ENCODE measurements around the gene RFWD3. TPM values are rescaled to one million over a fixed set of nuclear protein-coding genes. Genes with fewer than 3 reads are reported as not detected.

Gene RFWD3
- total RNA-seq, 1 experiment from 2014 or later = 53.7 TPM

DNA sequence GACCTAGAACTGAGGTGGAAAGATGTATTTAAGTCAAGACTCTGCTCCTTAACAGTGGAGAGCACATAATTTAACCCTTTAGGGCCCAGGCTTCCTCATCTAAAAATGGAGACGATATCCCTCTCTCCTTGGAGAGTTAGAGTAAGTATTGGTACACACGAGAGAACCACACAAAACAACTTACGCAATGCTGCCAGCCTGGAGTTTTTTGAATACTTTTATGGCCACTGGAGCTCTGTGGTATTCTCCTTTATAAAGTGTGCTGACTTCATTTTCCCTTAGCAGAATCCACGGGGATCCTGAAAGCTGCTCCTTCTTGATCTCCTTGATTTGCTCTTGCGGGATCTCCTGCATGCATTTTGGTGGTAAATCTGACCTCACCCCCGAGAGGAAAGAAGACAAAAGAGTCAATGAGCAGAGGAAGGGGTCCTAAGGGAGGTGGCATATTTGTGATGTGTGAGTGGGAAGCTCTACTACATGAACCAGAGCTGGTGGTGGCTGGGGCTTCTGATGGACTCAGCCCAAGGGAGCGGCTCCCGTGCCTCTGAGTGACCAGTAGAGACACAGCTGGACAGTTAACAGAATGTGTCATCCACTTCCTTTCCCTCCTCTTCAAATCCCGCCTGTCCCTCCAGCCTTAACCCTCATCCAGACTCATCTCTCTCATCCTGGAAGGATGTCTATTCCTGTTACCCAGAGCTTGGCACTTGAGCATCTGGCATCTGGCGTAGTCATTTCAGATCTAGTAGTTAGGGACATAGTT is 24.6 kb upstream of the RFWD3 start:
- no peak for ATAC-seq
- Histone ChIP-seq H3K4me3 (ENCODE audit: low read depth in 2 of 2, low read length in 2 of 2) (no peak overlapping the region), H3K36me3 (ENCODE audit: control insufficient read depth, insufficient read depth, low read length) (no peaks in the 10 kb centered on the region), H3K27ac (ENCODE audit: low read length) (no peak overlapping the region), H3K9me3 (ENCODE audit: control insufficient read depth, insufficient read depth, low read depth, low read length) (no peaks in the 10 kb centered on the region), H3K27me3 (ENCODE audit: control insufficient read depth, insufficient read depth, low read length) (no peaks in the 10 kb centered on the region), H3K4me1 (ENCODE audit: control insufficient read depth, insufficient read depth, low read length) (no peaks in the 10 kb centered on the region)
- in situ Hi-C loops (cut with HindIII; ENCODE audit: low pct_unique_long_range_greater_than_20kb, low sequenced_read_pairs) (no loop called here), intact Hi-C loops (cut with micrococcal nuclease; ENCODE audit: unreplicated experiment) (no loop called here)
- POLR2A ChIA-PET = no interaction called here
- CTCF ChIA-PET = interaction anchor here (1.9 kb wide), 1 partner anchor 25 kb away, joined by 4 read pairs; the partner anchor contains the start of gene RFWD3
- DNase-seq (ENCODE audit: low read depth, low spot score) = no peak
- no TSS peak for BruUV-seq (replicated peaks)
- TF ChIP-seq SIN3A (IDR thresholded peaks at IDR 0.05; ENCODE audit: borderline replicate concordance, insufficient read depth, low read depth, low read length) (no peak), TCF7L2 (IDR thresholded peaks at IDR 0.05; ENCODE audit: low read depth, low read length) (no peak), POLR2AphosphoS5 (IDR thresholded peaks at IDR 0.05; ENCODE audit: low read depth, low read length) (no peak)
- TF ChIP-seq, protein P1, sequence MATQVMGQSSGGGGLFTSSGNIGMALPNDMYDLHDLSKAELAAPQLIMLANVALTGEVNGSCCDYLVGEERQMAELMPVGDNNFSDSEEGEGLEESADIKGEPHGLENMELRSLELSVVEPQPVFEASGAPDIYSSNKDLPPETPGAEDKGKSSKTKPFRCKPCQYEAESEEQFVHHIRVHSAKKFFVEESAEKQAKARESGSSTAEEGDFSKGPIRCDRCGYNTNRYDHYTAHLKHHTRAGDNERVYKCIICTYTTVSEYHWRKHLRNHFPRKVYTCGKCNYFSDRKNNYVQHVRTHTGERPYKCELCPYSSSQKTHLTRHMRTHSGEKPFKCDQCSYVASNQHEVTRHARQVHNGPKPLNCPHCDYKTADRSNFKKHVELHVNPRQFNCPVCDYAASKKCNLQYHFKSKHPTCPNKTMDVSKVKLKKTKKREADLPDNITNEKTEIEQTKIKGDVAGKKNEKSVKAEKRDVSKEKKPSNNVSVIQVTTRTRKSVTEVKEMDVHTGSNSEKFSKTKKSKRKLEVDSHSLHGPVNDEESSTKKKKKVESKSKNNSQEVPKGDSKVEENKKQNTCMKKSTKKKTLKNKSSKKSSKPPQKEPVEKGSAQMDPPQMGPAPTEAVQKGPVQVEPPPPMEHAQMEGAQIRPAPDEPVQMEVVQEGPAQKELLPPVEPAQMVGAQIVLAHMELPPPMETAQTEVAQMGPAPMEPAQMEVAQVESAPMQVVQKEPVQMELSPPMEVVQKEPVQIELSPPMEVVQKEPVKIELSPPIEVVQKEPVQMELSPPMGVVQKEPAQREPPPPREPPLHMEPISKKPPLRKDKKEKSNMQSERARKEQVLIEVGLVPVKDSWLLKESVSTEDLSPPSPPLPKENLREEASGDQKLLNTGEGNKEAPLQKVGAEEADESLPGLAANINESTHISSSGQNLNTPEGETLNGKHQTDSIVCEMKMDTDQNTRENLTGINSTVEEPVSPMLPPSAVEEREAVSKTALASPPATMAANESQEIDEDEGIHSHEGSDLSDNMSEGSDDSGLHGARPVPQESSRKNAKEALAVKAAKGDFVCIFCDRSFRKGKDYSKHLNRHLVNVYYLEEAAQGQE (IDR thresholded peaks at IDR 0.05; ENCODE audit: insufficient read depth in 1 of 2, low read depth in 2 of 2, low read length in 1 of 2) = no peak

DNA sequence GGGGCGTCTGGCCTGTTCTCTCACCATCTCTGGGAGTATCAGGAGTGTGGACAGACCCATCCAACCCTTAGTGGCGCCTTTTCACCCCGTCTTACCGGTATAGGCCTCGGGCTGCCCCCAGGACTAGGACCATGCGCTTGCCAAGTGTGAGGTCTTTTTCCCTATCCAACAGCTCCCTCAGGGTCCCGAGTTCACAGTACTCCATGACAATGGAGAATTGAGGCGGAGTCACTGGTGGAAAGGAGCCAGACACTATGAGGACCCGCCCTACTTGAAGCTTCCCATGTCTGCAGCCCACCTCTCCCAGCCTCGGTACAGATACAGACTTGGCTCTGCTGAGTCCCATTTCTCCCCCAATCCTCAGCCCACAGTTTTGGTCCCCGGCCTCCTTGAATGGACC is 15.9 kb upstream of the RFWD3 start:
- in situ Hi-C loops (cut with HindIII; ENCODE audit: low pct_unique_long_range_greater_than_20kb, low sequenced_read_pairs) (no loop called here), intact Hi-C loops (cut with micrococcal nuclease; ENCODE audit: unreplicated experiment) (no loop called here)
- no peaks in the 10 kb centered on the region; the same call in 1 of the 2 replicates for H3K4me1 ChIP-seq (ENCODE audit: control insufficient read depth, insufficient read depth, low read length)
- no peaks in the 10 kb centered on the region for H3K27me3 ChIP-seq (ENCODE audit: control insufficient read depth, insufficient read depth, low read length)
- BruUV-seq (replicated peaks) = no TSS peak
- TF ChIP-seq, protein P2, sequence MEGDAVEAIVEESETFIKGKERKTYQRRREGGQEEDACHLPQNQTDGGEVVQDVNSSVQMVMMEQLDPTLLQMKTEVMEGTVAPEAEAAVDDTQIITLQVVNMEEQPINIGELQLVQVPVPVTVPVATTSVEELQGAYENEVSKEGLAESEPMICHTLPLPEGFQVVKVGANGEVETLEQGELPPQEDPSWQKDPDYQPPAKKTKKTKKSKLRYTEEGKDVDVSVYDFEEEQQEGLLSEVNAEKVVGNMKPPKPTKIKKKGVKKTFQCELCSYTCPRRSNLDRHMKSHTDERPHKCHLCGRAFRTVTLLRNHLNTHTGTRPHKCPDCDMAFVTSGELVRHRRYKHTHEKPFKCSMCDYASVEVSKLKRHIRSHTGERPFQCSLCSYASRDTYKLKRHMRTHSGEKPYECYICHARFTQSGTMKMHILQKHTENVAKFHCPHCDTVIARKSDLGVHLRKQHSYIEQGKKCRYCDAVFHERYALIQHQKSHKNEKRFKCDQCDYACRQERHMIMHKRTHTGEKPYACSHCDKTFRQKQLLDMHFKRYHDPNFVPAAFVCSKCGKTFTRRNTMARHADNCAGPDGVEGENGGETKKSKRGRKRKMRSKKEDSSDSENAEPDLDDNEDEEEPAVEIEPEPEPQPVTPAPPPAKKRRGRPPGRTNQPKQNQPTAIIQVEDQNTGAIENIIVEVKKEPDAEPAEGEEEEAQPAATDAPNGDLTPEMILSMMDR (IDR thresholded peaks at IDR 0.05) = no peak
- TF ChIP-seq TCF7L2 (IDR thresholded peaks at IDR 0.05; ENCODE audit: low read depth, low read length) (no peak), SIN3A (IDR thresholded peaks at IDR 0.05; ENCODE audit: borderline replicate concordance, insufficient read depth, low read depth, low read length) (no peak), POLR2AphosphoS5 (IDR thresholded peaks at IDR 0.05; ENCODE audit: low read depth, low read length) (no peak)
- TF ChIP-seq, protein P1 (IDR thresholded peaks at IDR 0.05; ENCODE audit: insufficient read depth in 1 of 2, low read depth in 2 of 2, low read length in 1 of 2) = no peak
- ChIA-PET CTCF (no interaction called here), POLR2A (no interaction called here)
- no peaks in the 10 kb centered on the region for H3K9me3 ChIP-seq (ENCODE audit: control insufficient read depth, insufficient read depth, low read depth, low read length)
- ATAC-seq (no peak), DNase-seq (ENCODE audit: low read depth, low spot score) (no peak)
- no peaks in the 10 kb centered on the region for H3K36me3 ChIP-seq (ENCODE audit: control insufficient read depth, insufficient read depth, low read length)
- H3K4me3 ChIP-seq (ENCODE audit: low read depth in 2 of 2, low read length in 2 of 2) = no peak overlapping the region
- H3K27ac ChIP-seq (ENCODE audit: low read length) = no peak overlapping the region

All from Panc1 (cell line).